SK-N-SH treated with all-trans-retinoic acid at 6 μM for 48 hours (cell line): Measurements from ENCODE around the gene PID1.

Source experiments
- ATAC-seq: fragments of 200-7000 bp; cut with Tn5 transposase; 3 replicates; pipeline ENCODE4 v1.9.1; 2020; ENCODE audit warnings: mild to moderate bottlenecking, moderate library complexity
- ARNTL ChIP-seq: fragments of 450-650 bp; formaldehyde crosslinking; IDR thresholded peaks from 2 replicates; pipeline ENCODE4 v1.5.0; 2020; ENCODE audit warnings: low read depth, mild to moderate bottlenecking, moderate library complexity, borderline replicate concordance
- BACH2 ChIP-seq: fragments of 250-450 bp; sonication (Bioruptor Pico); IDR thresholded peaks from 2 replicates; pipeline ENCODE4 v1.9.0; 2021; ENCODE audit warnings: mild to moderate bottlenecking, borderline replicate concordance
- CREB5 ChIP-seq: fragments of 250-450 bp; sonication (Bioruptor Pico); IDR thresholded peaks from 2 replicates; pipeline ENCODE4 v1.5.1; 2020; ENCODE audit warnings: low read depth, mild to moderate bottlenecking, moderate library complexity
- CSDC2 ChIP-seq: fragments of 250-450 bp; sonication (Bioruptor Pico); IDR thresholded peaks from 2 replicates; pipeline ENCODE4 v1.5.0; 2020; ENCODE audit warnings: mild to moderate bottlenecking, moderate library complexity
- CSRNP3 ChIP-seq: fragments of 250-450 bp; sonication (Bioruptor Pico); IDR thresholded peaks from 2 replicates; pipeline ENCODE4 v1.5.1; 2021; ENCODE audit warnings: mild to moderate bottlenecking, moderate library complexity
- ESRRG ChIP-seq: fragments of 250-450 bp; sonication (Bioruptor Pico); IDR thresholded peaks from 2 replicates; pipeline ENCODE4 v1.6.1; 2021; ENCODE audit warnings: mild to moderate bottlenecking
- GLIS3 ChIP-seq: fragments of 250-450 bp; sonication (Bioruptor Pico); IDR thresholded peaks from 2 replicates; pipeline ENCODE4 v1.5.0; 2020; ENCODE audit warnings: mild to moderate bottlenecking, moderate library complexity
- ISL1 ChIP-seq: fragments of 250-450 bp; sonication (Bioruptor Pico); IDR thresholded peaks from 2 replicates; pipeline ENCODE4 v2.1.2; 2022; ENCODE audit warnings: mild to moderate bottlenecking, moderate library complexity
- OSR1 ChIP-seq: fragments of 250-450 bp; sonication (Bioruptor Pico); IDR thresholded peaks from 2 replicates; pipeline ENCODE4 v1.8.0; 2022; ENCODE audit warnings: moderate library complexity, mild to moderate bottlenecking, inconsistent platforms
- PATZ1 ChIP-seq: fragments of 250-450 bp; sonication (Bioruptor Pico); IDR thresholded peaks from 2 replicates; pipeline ENCODE4 v1.8.0; 2020; ENCODE audit warnings: mild to moderate bottlenecking, moderate library complexity, borderline replicate concordance
- POU6F1 ChIP-seq: fragments of 250-450 bp; sonication (Bioruptor Pico); IDR thresholded peaks from 2 replicates; pipeline ENCODE4 v1.8.0; 2021; ENCODE audit warnings: low read depth, mild to moderate bottlenecking, moderate library complexity, borderline replicate concordance
- PPARA ChIP-seq: fragments of 250-450 bp; sonication (Bioruptor Pico); IDR thresholded peaks from 2 replicates; pipeline ENCODE4 v1.5.0; 2020; ENCODE audit warnings: mild to moderate bottlenecking, borderline replicate concordance
- RARB ChIP-seq: fragments of 250-450 bp; sonication (Bioruptor Pico); IDR thresholded peaks from 2 replicates; pipeline ENCODE4 v1.8.0; 2021; ENCODE audit warnings: mild to moderate bottlenecking, moderate library complexity
- SNAI2 ChIP-seq: fragments of 250-450 bp; sonication (Bioruptor Pico); IDR thresholded peaks from 2 replicates; pipeline ENCODE4 v1.5.0; 2020; ENCODE audit warnings: mild to moderate bottlenecking, moderate library complexity
- TOX ChIP-seq: fragments of 250-450 bp; sonication (Bioruptor Pico); IDR thresholded peaks from 2 replicates; pipeline ENCODE4 v1.8.0; 2021; ENCODE audit warnings: mild to moderate bottlenecking, moderate library complexity, borderline replicate concordance
- TSHZ2 ChIP-seq: fragments of 250-450 bp; sonication (Bioruptor Pico); IDR thresholded peaks from 2 replicates; pipeline ENCODE4 v1.5.0; 2020; ENCODE audit warnings: mild to moderate bottlenecking, moderate library complexity
- ZC3H10 ChIP-seq: fragments of 250-450 bp; sonication (Bioruptor Pico); IDR thresholded peaks from 2 replicates; pipeline ENCODE4 v1.5.1; 2021; ENCODE audit warnings: mild to moderate bottlenecking, moderate library complexity
- ZFP3 ChIP-seq: fragments of 250-450 bp; sonication (Bioruptor Pico); IDR thresholded peaks from 2 replicates; pipeline ENCODE4 v1.5.0; 2020; ENCODE audit warnings: mild to moderate bottlenecking, moderate library complexity
- ZFP30 ChIP-seq: fragments of 450-650 bp; formaldehyde crosslinking; IDR thresholded peaks from 2 replicates; pipeline ENCODE4 v1.5.0; 2022; ENCODE audit warnings: mild to moderate bottlenecking, moderate library complexity
- ZNF565 ChIP-seq: fragments of 450-650 bp; formaldehyde crosslinking; conservative IDR thresholded peaks from 2 replicates; pipeline ENCODE4 v1.5.0; 2020; ENCODE audit warnings: low read depth, mild to moderate bottlenecking, moderate library complexity
- ZNF70 ChIP-seq: fragments of 450-650 bp; formaldehyde crosslinking; IDR thresholded peaks from 2 replicates; pipeline ENCODE4 v1.5.0; 2020; ENCODE audit warnings: mild to moderate bottlenecking, moderate library complexity
- ZNF8 ChIP-seq: fragments of 450-650 bp; formaldehyde crosslinking; IDR thresholded peaks from 2 replicates; pipeline ENCODE4 v1.5.0; 2020; ENCODE audit warnings: mild to moderate bottlenecking, moderate library complexity

Gene PID1

GRCh38 chr2:229032608-229033234, 238.4 kb downstream of the PID1 start:
- ATAC-seq: no peak
- TF ChIP-seq CREB5 (CRISPR knock-in tag): no peak
- no peak for TF ChIP-seq ZNF8 (CRISPR knock-in tag)
- no peak for TF ChIP-seq ZNF70 (CRISPR knock-in tag)

- TF ChIP-seq PATZ1 (CRISPR knock-in tag): no peak
- TF ChIP-seq, all 23 proteins: peak for 0
- no peak for ATAC-seq
Observed at GRCh38 chr2:229027353-229028105, 243.6 kb downstream of the PID1 start.

- TF ChIP-seq POU6F1 (CRISPR knock-in tag) (no peak), ZNF70 (CRISPR knock-in tag) (no peak), TOX (CRISPR knock-in tag) (no peak), ZNF565 (CRISPR knock-in tag) (no peak), ZFP3 (CRISPR knock-in tag) (no peak), TSHZ2 (no peak), GLIS3 (CRISPR knock-in tag) (no peak), ZNF8 (CRISPR knock-in tag) (no peak), CSRNP3 (CRISPR knock-in tag) (no peak), ISL1 (CRISPR knock-in tag) (no peak), ESRRG (no peak), PPARA (no peak), OSR1 (CRISPR knock-in tag) (no peak), SNAI2 (CRISPR knock-in tag) (no peak)
- ATAC-seq: no peak
Observed at GRCh38 chr2:229025653-229026052, 245.4 kb downstream of the PID1 start.

- ATAC-seq: no peak
- TF ChIP-seq ZC3H10 (CRISPR knock-in tag): no peak
- no peak for TF ChIP-seq ISL1 (CRISPR knock-in tag)
- no peak for TF ChIP-seq ZFP30 (CRISPR knock-in tag)
- no peak for TF ChIP-seq POU6F1 (CRISPR knock-in tag)
- TF ChIP-seq ZFP3 (CRISPR knock-in tag): no peak
- no peak for TF ChIP-seq RARB (CRISPR knock-in tag)
- TF ChIP-seq ZNF70 (CRISPR knock-in tag): no peak
- no peak for TF ChIP-seq ARNTL (CRISPR knock-in tag)
- TF ChIP-seq BACH2 (CRISPR knock-in tag): no peak
- no peak for TF ChIP-seq SNAI2 (CRISPR knock-in tag)
- no peak for TF ChIP-seq CSRNP3 (CRISPR knock-in tag)
- no peak for TF ChIP-seq TOX (CRISPR knock-in tag)
- no peak for TF ChIP-seq CSDC2 (CRISPR knock-in tag)
- TF ChIP-seq GLIS3 (CRISPR knock-in tag): no peak
- no peak for TF ChIP-seq OSR1 (CRISPR knock-in tag)
Observed at GRCh38 chr2:229022652-229023051, 248.4 kb downstream of the PID1 start.
